Measurements from ENCODE around the gene CEACAM21.

DNA sequence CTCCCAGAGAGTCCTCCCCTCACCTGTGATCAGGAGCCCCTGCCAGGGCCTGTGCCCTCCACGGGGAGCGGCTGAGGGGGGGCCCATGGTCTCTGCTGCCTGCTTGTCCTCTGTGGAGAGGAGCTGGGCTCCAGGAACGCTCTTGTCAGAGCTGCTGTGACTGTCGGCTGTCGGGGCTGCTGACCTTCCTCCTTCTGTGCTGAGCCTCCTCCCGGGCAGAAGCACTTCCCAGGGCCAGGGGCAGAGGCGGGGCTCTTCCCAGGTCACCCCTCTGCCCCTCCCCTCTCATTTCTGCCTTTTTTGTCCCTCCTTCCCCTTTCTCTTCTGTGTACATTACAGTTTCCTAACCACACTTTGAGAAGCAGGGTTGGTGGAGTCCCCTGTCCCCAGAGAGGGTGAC lies 50.9 kb downstream of the CEACAM21 start, which contains the start of gene CEACAM4:
- TF ChIP-seq MXI1 (IDR thresholded peaks at IDR 0.05; ENCODE audit: low read depth, low read length), result no peak
- TF ChIP-seq SMC3 (IDR thresholded peaks at IDR 0.05; ENCODE audit: low read depth, low read length), result no peak
